HG03571 (cell line): Measurements from ENCODE around the gene KRT8.
"Not testable (repeated sequence)": the region's sequence is repeated elsewhere in the genome, so short reads cannot be mapped to it uniquely, and the experiment has no call there.

Source experiments
- ATAC-seq: cut with Tn5 transposase; IDR thresholded peaks from one replicate; pipeline ENCODE4 v1.9.1; 2021; ENCODE audit not compliant: unreplicated experiment

Gene KRT8

GRCh38 chr12:52874573-52875435 is 30.1 kb downstream of the KRT8 start:
- no peak for ATAC-seq

- ATAC-seq = no peak
These were observed 30.9 kb downstream of the KRT8 start for GRCh38 chr12:52873832-52874572.

- ATAC-seq = no peak
These were observed 31.4 kb downstream of the KRT8 start for GRCh38 chr12:52873513-52873831.

GRCh38 chr12:52872644-52873389 is 32.1 kb downstream of the KRT8 start:
- no peak for ATAC-seq

- ATAC-seq = no peak
These were observed 33.4 kb downstream of the KRT8 start for GRCh38 chr12:52871291-52872039.

- ATAC-seq = no peak
These were observed 34.2 kb downstream of the KRT8 start for GRCh38 chr12:52870361-52871290.

GRCh38 chr12:52867642-52868041 is 37.2 kb downstream of the KRT8 start:
- ATAC-seq = no peak

- ATAC-seq = no peak
These were observed 37.7 kb downstream of the KRT8 start for GRCh38 chr12:52867152-52867551.

- ATAC-seq = no peak
These were observed 39.6 kb downstream of the KRT8 start for GRCh38 chr12:52865090-52865944.

GRCh38 chr12:52862023-52862422 is 42.9 kb downstream of the KRT8 start:
- no peak for ATAC-seq

GRCh38 chr12:52861511-52861910 is 43.4 kb downstream of the KRT8 start:
- ATAC-seq = no peak

GRCh38 chr12:52860102-52860823 is 44.6 kb downstream of the KRT8 start:
- ATAC-seq = no peak

GRCh38 chr12:52857500-52857899 is 47.4 kb downstream of the KRT8 start:
- no peak for ATAC-seq

GRCh38 chr12:52856787-52857186 is 48.1 kb downstream of the KRT8 start:
- ATAC-seq = no peak

GRCh38 chr12:52856077-52856476 is 48.8 kb downstream of the KRT8 start:
- not testable (repeated sequence) for ATAC-seq

GRCh38 chr12:52851787-52852186 is 53.1 kb downstream of the KRT8 start:
- ATAC-seq = no peak

- ATAC-seq = no peak
These were observed 54.2 kb downstream of the KRT8 start for GRCh38 chr12:52850681-52851080.

GRCh38 chr12:52849511-52849910 is 55.4 kb downstream of the KRT8 start:
- no peak for ATAC-seq
